GM23338 (cell line): Measurements from ENCODE around the gene RNF150. TPM values are rescaled to one million over a fixed set of nuclear protein-coding genes. Genes with fewer than 3 reads are reported as not detected.

ENCODE experiments used
- ATAC-seq: fragments of 200-7000 bp; cut with Tn5 transposase; 3 replicates; pipeline ENCODE4 v1.9.1; 2020
- DNase-seq: peaks from one replicate; pipeline ENCODE4 v3.0.0-alpha.2; 2015; ENCODE audit warnings: low spot score
- H2AFZ ChIP-seq: fragments of 200-600 bp; sonication (generic); 2 replicates; pipeline ENCODE4 v1.8.0; 2016; ENCODE audit warnings: antibody characterized with exemption, mild to moderate bottlenecking, moderate library complexity
- H3F3A ChIP-seq: fragments of 200-600 bp; sonication (generic); replicated peaks from 2 replicates; pipeline ENCODE4 v1.8.0; 2017; ENCODE audit warnings: antibody characterized with exemption, mixed run types, low read depth
- H3K27ac ChIP-seq: fragments of 200-600 bp; sonication (generic); 2 replicates; pipeline ENCODE4 v1.6.1; 2016; ENCODE audit warnings: low read depth
- H3K27me3 ChIP-seq: fragments of 200-600 bp; sonication (generic); 2 replicates; pipeline ENCODE4 v1.8.0; 2016; ENCODE audit warnings: mild to moderate bottlenecking, mixed run types, moderate library complexity; ENCODE audit not compliant: insufficient read depth
- H3K36me3 ChIP-seq: fragments of 200-600 bp; sonication (generic); 2 replicates; pipeline ENCODE4 v1.8.0; 2016; ENCODE audit warnings: mild to moderate bottlenecking; ENCODE audit not compliant: insufficient read depth
- H3K4me1 ChIP-seq: fragments of 200-600 bp; sonication (generic); 2 replicates; pipeline ENCODE4 v1.8.0; 2016; ENCODE audit warnings: mild to moderate bottlenecking, moderate library complexity; ENCODE audit not compliant: insufficient read depth
- H3K4me2 ChIP-seq: fragments of 200-600 bp; sonication (generic); 2 replicates; pipeline ENCODE4 v1.7.1; 2017; ENCODE audit warnings: mixed run types
- H3K4me3 ChIP-seq: fragments of 200-600 bp; sonication (generic); 2 replicates; pipeline ENCODE4 v1.6.1; 2016; ENCODE audit warnings: mixed run types
- H3K79me2 ChIP-seq: fragments of 200-600 bp; sonication (generic); replicated peaks from 2 replicates; pipeline ENCODE4 v1.8.0; 2017; ENCODE audit warnings: mild to moderate bottlenecking; ENCODE audit not compliant: insufficient read depth
- H3K9me2 ChIP-seq: fragments of 200-600 bp; sonication (generic); 2 replicates; pipeline ENCODE4 v1.8.0; 2017; ENCODE audit not compliant: insufficient read depth
- H4K20me1 ChIP-seq: fragments of 200-600 bp; sonication (generic); replicated peaks from 2 replicates; pipeline ENCODE4 v1.8.0; 2017; ENCODE audit warnings: mild to moderate bottlenecking; ENCODE audit not compliant: insufficient read depth
- H3K27ac Mint-ChIP-seq: 2 replicates; pipeline ENCODE4 v1.8.0; 2020; ENCODE audit warnings: inconsistent platforms, mild to moderate bottlenecking, moderate library complexity, mixed read lengths
- H3K27me3 Mint-ChIP-seq: 3 replicates; pipeline ENCODE4 v1.8.0; 2022; ENCODE audit warnings: low read depth, mild to moderate bottlenecking, moderate library complexity, mixed read lengths, inconsistent platforms; ENCODE audit not compliant: insufficient read depth, poor library complexity
- H3K36me3 Mint-ChIP-seq: 3 replicates; pipeline ENCODE4 v1.8.0; 2021; ENCODE audit warnings: low read depth, mild to moderate bottlenecking, inconsistent platforms, moderate library complexity, mixed read lengths
- H3K4me1 Mint-ChIP-seq: 3 replicates; pipeline ENCODE4 v1.8.0; 2020; ENCODE audit warnings: mild to moderate bottlenecking, inconsistent platforms, mixed read lengths
- H3K4me3 Mint-ChIP-seq: 3 replicates; pipeline ENCODE4 v1.8.0; 2021; ENCODE audit warnings: moderate library complexity, mild to moderate bottlenecking, inconsistent platforms, mixed read lengths
- H3K9me3 Mint-ChIP-seq: 3 replicates; pipeline ENCODE4 v1.8.0; 2020; ENCODE audit warnings: moderate library complexity, mild to moderate bottlenecking, inconsistent platforms, mixed read lengths
- CTCF ChIP-seq, 2 experiments: fragments of 200-600 bp in 1 of 2; sonication (generic) in 1 of 2; conservative IDR thresholded peaks; 2 replicates each; pipeline versions ENCODE4 v1.5.1 to v1.6.1; 2016 to 2017; ENCODE audit warnings: antibody characterized with exemption in 2 of 2, low read depth in 2 of 2, mild to moderate bottlenecking in 2 of 2, moderate library complexity in 1 of 2
- ETS1 ChIP-seq: IDR thresholded peaks from 2 replicates; pipeline ENCODE4 v1.6.1; 2016; ENCODE audit warnings: antibody characterized with exemption
- EZH2 ChIP-seq: fragments of 200-600 bp; sonication (generic); IDR thresholded peaks from one replicate; pipeline ENCODE4 v1.8.0; 2017; ENCODE audit warnings: antibody characterized with exemption, mild to moderate bottlenecking, low read depth; ENCODE audit not compliant: unreplicated experiment
- EZH2phosphoT487 ChIP-seq: fragments of 200-600 bp; sonication (generic); IDR thresholded peaks from one replicate; pipeline ENCODE4 v1.8.1; 2018; ENCODE audit warnings: antibody characterized with exemption; ENCODE audit not compliant: unreplicated experiment
- JUNB ChIP-seq: IDR thresholded peaks from one replicate; pipeline ENCODE4 v1.6.1; 2016; ENCODE audit warnings: antibody characterized with exemption; ENCODE audit not compliant: unreplicated experiment
- NANOG ChIP-seq: IDR thresholded peaks from 2 replicates; pipeline ENCODE4 v1.6.1; 2016; ENCODE audit warnings: antibody characterized with exemption, borderline replicate concordance
- POLR2AphosphoS5 ChIP-seq: IDR thresholded peaks from 2 replicates; pipeline ENCODE4 v1.6.1; 2016; ENCODE audit warnings: antibody characterized with exemption, low read depth
- REST ChIP-seq: IDR thresholded peaks from one replicate; pipeline ENCODE4 v1.6.1; 2018; ENCODE audit warnings: antibody characterized with exemption; ENCODE audit not compliant: unreplicated experiment
- STAT1 ChIP-seq: IDR thresholded peaks from one replicate; pipeline ENCODE4 v1.6.1; 2016; ENCODE audit warnings: antibody characterized with exemption; ENCODE audit not compliant: unreplicated experiment
- ZNF114 ChIP-seq: fragments of 250-450 bp; sonication (Bioruptor Pico); IDR thresholded peaks from 2 replicates; pipeline ENCODE4 v1.5.0; 2020; ENCODE audit warnings: mild to moderate bottlenecking, moderate library complexity
- ZNF462 ChIP-seq: fragments of 250-450 bp; sonication (Bioruptor Pico); IDR thresholded peaks from 2 replicates; pipeline ENCODE4 v1.5.0; 2020; ENCODE audit warnings: mild to moderate bottlenecking, moderate library complexity
- polyA plus RNA-seq: library from polyadenylated mRNA; unstranded; fragments of >200 nt; fragmentation: Nextera tagmentation; extraction: Ambion mirVana; gene quantifications from 2 replicates; pipeline ENCODE4 v1.2.1, GENCODE V29; 2016
- total RNA-seq: library from RNA; depleted of rRNA; stranded (reverse); fragments of >200 nt; shearing (Covaris generic); gene quantifications from 2 replicates; pipeline ENCODE4 v1.2.3, GENCODE V29; 2014

Gene RNF150
- total and polyA plus RNA-seq, 2 experiments from 2014 or later: 1.3 to 6.1 TPM

GRCh38 chr4:140986045-140986444 lies 147.2 kb downstream of the RNF150 start:
- no peaks in the 10 kb centered on the region for H3K36me3 ChIP-seq
- H2AFZ ChIP-seq: no peak overlapping the region
- 0 out of 2 replicates have a peak, but pooled peaks cover 3% of the 10 kb centered on the region for H3K9me2 ChIP-seq
- H3K27me3 Mint-ChIP-seq: peaks cover 6% of the 10 kb centered on the region
- H4K20me1 ChIP-seq: no peaks in the 10 kb centered on the region
- no peak overlapping the region for H3K4me3 Mint-ChIP-seq
- ATAC-seq (no peak), DNase-seq (no peak)
- H3K9me3 Mint-ChIP-seq: no peaks in the 10 kb centered on the region; the same call in 2 of the 3 replicates
- no peak overlapping the region for H3K27ac ChIP-seq
- no peaks in the 10 kb centered on the region for H3F3A ChIP-seq
- no peak overlapping the region for H3K4me2 ChIP-seq
- peaks cover 5% of the 10 kb centered on the region for H3K4me1 ChIP-seq
- no peak overlapping the region for H3K4me3 ChIP-seq
- no peaks in the 10 kb centered on the region for H3K36me3 Mint-ChIP-seq
- no peaks in the 10 kb centered on the region for H3K27me3 ChIP-seq
- no peak for TF ChIP-seq ZNF462 (CRISPR knock-in tag)
- TF ChIP-seq JUNB: no peak
- TF ChIP-seq REST: no peak
- TF ChIP-seq ZNF114: no peak
- no peak for TF ChIP-seq CTCF (conservative IDR thresholded peaks at IDR 0.05; ENCODE audit: low read depth in 2 of 2)
- no peak for TF ChIP-seq ETS1
- TF ChIP-seq POLR2AphosphoS5: no peak
- no peak for TF ChIP-seq STAT1
- TF ChIP-seq EZH2: no peak
- TF ChIP-seq NANOG: no peak
- no peak for TF ChIP-seq EZH2phosphoT487
- no peak overlapping the region for H3K27ac Mint-ChIP-seq
- H3K79me2 ChIP-seq: no peaks in the 10 kb centered on the region
- no peaks in the 10 kb centered on the region for H3K4me1 Mint-ChIP-seq
